ENCODE data around the gene ZNF76. TPM values are rescaled to one million over a fixed set of nuclear protein-coding genes. Genes with fewer than 3 reads are reported as not detected.

ZNF76 gene
- total RNA-seq, 4 donors from 2014 or later = 19.6 to 52.5 (median 27.5) TPM

DNA sequence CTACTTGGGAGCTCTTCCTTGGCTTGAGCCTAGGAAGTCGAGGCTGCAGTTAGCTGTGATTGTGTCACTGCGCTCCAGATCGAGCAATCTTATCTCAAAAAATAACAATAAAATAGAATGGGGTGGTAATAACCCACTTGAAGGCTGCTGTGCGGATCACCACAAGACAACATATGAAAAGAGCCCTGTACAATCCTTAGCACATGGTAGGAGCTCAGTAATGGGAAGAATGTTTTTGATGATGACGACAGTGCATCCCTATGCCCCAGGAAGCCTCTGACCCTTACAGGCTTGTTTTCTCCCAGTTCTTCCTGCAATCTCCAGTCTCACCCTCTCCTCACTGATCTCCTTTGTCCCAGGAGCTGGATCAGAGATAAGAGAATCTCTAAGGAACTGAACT is 30.2 kb upstream of the ZNF76 start:
- H3K9me3 ChIP-seq = no peaks in the 10 kb centered on the region
- no peaks in the 10 kb centered on the region for H3K27me3 ChIP-seq
- no peak overlapping the region for H3K27ac ChIP-seq
- TF ChIP-seq POLR2A (IDR thresholded peaks at IDR 0.05) (no peak), POLR2AphosphoS5 (IDR thresholded peaks at IDR 0.05) (no peak), EP300 (IDR thresholded peaks at IDR 0.05) (no peak)
- TF ChIP-seq, protein P1, sequence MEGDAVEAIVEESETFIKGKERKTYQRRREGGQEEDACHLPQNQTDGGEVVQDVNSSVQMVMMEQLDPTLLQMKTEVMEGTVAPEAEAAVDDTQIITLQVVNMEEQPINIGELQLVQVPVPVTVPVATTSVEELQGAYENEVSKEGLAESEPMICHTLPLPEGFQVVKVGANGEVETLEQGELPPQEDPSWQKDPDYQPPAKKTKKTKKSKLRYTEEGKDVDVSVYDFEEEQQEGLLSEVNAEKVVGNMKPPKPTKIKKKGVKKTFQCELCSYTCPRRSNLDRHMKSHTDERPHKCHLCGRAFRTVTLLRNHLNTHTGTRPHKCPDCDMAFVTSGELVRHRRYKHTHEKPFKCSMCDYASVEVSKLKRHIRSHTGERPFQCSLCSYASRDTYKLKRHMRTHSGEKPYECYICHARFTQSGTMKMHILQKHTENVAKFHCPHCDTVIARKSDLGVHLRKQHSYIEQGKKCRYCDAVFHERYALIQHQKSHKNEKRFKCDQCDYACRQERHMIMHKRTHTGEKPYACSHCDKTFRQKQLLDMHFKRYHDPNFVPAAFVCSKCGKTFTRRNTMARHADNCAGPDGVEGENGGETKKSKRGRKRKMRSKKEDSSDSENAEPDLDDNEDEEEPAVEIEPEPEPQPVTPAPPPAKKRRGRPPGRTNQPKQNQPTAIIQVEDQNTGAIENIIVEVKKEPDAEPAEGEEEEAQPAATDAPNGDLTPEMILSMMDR (IDR thresholded peaks at IDR 0.05) = no peak
- H3K36me3 ChIP-seq = no peaks in the 10 kb centered on the region
- no peaks in the 10 kb centered on the region for H3K4me1 ChIP-seq
- no peak overlapping the region for H3K4me3 ChIP-seq
- no peak for DNase-seq (ENCODE audit: low spot score in 2 of 2)
- 90% methylated on average over 5 of the region's 5 CpGs for WGBS

DNA sequence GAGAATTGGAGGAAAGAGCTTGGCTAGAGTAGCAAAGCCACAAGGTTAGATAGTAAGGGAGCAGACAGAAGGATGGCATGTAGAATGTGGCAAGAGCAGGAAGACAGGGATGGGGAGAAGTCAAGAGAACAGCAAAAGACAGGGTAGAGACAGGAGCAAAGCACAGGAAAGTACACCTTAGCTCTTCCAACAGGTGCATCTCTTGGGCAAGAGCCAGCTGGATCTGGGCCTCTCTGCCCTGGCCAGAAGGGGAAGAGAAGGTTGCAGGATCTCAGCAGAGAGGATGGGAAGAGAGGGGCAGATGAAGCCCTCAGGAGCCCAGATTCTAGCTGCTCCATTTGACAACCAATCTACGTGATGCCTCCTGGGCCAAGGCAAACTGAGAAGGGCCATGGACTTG is 29.0 kb upstream of the ZNF76 start:
- WGBS = 90% methylated on average over 1 of the region's 1 CpG
- H3K4me1 ChIP-seq = no peaks in the 10 kb centered on the region
- no peak overlapping the region for H3K4me3 ChIP-seq
- no peak for TF ChIP-seq EP300 (IDR thresholded peaks at IDR 0.05)
- TF ChIP-seq, protein P1 (IDR thresholded peaks at IDR 0.05) = no peak
- no peak for TF ChIP-seq POLR2AphosphoS5 (IDR thresholded peaks at IDR 0.05)
- TF ChIP-seq POLR2A (IDR thresholded peaks at IDR 0.05) = no peak
- DNase-seq (ENCODE audit: low spot score in 2 of 2) = no peak
- no peaks in the 10 kb centered on the region for H3K36me3 ChIP-seq
- no peaks in the 10 kb centered on the region for H3K9me3 ChIP-seq
- no peak overlapping the region for H3K27ac ChIP-seq
- no peaks in the 10 kb centered on the region for H3K27me3 ChIP-seq

DNA sequence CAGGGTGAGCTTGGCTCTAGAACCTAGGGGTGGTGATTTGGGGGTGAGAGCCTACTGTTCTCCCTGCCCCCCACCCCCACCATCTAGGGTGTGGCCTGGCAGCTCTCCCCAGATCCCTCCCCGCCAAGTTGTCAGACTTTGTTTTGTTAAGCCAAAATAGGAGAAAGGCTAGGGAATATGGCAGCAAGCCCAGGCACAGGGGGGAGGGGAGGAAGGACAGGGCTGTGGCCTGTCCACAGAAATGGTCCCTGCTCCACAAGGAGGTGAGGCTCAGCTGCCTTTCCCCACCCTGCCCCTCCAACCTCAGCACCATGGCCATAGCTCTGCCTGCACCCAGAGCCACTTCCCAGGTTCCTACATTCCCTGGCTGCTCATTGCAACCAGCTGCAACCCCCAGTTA is 28.6 kb upstream of the ZNF76 start:
- Histone ChIP-seq H3K9me3 (no peaks in the 10 kb centered on the region), H3K27me3 (no peaks in the 10 kb centered on the region), H3K4me3 (no peak overlapping the region), H3K4me1 (no peaks in the 10 kb centered on the region), H3K36me3 (no peaks in the 10 kb centered on the region), H3K27ac (no peak overlapping the region)
- no peak for DNase-seq (ENCODE audit: low spot score in 2 of 2)
- 73% methylated on average over 1 of the region's 1 CpG for WGBS
- TF ChIP-seq POLR2A (IDR thresholded peaks at IDR 0.05) = no peak
- TF ChIP-seq EP300 (IDR thresholded peaks at IDR 0.05) = no peak
- no peak for TF ChIP-seq POLR2AphosphoS5 (IDR thresholded peaks at IDR 0.05)
- TF ChIP-seq, protein P1 (IDR thresholded peaks at IDR 0.05) = no peak

DNA sequence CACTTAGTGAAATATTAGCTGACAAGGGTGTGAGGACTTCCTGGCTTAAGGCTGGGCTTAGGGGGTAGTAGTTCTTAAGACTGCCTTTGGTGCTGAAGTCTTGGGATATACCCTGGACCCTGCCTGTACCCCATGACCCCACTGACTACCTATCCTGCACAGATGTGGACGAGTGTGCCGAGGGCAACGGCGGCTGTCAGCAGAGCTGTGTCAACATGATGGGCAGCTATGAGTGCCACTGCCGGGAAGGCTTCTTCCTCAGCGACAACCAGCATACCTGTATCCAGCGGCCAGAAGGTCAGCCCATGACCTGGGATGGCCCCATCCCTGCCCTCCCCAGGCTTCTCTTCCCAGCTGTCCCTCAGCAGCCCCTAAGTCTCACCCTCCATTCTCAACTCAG is 28.0 kb upstream of the ZNF76 start:
- TF ChIP-seq POLR2AphosphoS5 (IDR thresholded peaks at IDR 0.05) (no peak), POLR2A (IDR thresholded peaks at IDR 0.05) (no peak), EP300 (IDR thresholded peaks at IDR 0.05) (no peak)
- TF ChIP-seq, protein P1 (IDR thresholded peaks at IDR 0.05) = no peak
- H3K27ac ChIP-seq = no peak overlapping the region
- no peaks in the 10 kb centered on the region for H3K9me3 ChIP-seq
- no peak overlapping the region for H3K4me3 ChIP-seq
- H3K36me3 ChIP-seq = no peaks in the 10 kb centered on the region
- 97% methylated on average over 7 of the region's 7 CpGs for WGBS
- no peaks in the 10 kb centered on the region for H3K4me1 ChIP-seq
- no peaks in the 10 kb centered on the region for H3K27me3 ChIP-seq
- no peak for DNase-seq (ENCODE audit: low spot score in 2 of 2)

DNA sequence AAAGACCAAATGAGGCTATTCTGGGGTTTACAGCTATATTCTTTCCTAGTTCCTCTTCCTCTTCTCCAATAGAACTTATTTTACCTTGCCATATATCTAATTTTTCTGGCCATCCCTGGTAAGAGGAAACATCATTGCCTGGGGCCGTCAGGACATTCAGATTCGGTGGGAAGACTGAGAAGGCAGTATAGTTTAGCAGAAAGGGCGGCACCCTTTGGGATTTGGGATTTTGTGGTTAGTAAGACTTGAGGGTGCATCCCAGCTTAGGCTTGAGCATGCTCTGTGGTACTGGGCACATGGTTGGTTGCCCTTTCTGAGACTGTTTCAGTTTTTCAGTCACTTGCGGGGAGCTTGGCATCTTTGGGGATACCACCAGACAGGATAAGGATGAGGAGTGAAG is 24.6 kb upstream of the ZNF76 start:
- WGBS = 75% methylated on average over 4 of the region's 4 CpGs
- TF ChIP-seq EP300 (IDR thresholded peaks at IDR 0.05) = no peak
- TF ChIP-seq POLR2A (IDR thresholded peaks at IDR 0.05) = no peak
- TF ChIP-seq POLR2AphosphoS5 (IDR thresholded peaks at IDR 0.05) = no peak
- TF ChIP-seq, protein P1 (IDR thresholded peaks at IDR 0.05) = no peak
- Histone ChIP-seq H3K36me3 (no peaks in the 10 kb centered on the region), H3K9me3 (no peaks in the 10 kb centered on the region), H3K27me3 (no peaks in the 10 kb centered on the region), H3K27ac (no peak overlapping the region), H3K4me3 (no peak overlapping the region), H3K4me1 (no peaks in the 10 kb centered on the region)
- no peak for DNase-seq (ENCODE audit: low spot score in 2 of 2)

Measured in suprapubic skin (tissue), 4 donors.